Testis (tissue), 3 donors: ENCODE data around the gene CXCL6. TPM values are rescaled to one million over a fixed set of nuclear protein-coding genes. Genes with fewer than 3 reads are reported as not detected.

Experiments used
- DNase-seq: peaks from one replicate; pipeline ENCODE4 v3.0.0-alpha.2; 2019
- H3K27ac ChIP-seq, 2 donors: fragments of 200-600 bp; sonication (generic); one replicate each; pipeline ENCODE4 v1.5.1; 2019
- H3K27me3 ChIP-seq: fragments of 200-600 bp; sonication (generic); one replicate; pipeline ENCODE4 v1.5.1; 2019
- H3K36me3 ChIP-seq: fragments of 200-600 bp; sonication (generic); one replicate; pipeline ENCODE4 v1.5.1; 2017; ENCODE audit warnings: low read depth; ENCODE audit errors: missing control alignments
- H3K4me1 ChIP-seq: fragments of 200-600 bp; sonication (generic); one replicate; pipeline ENCODE4 v1.5.1; 2019
- H3K4me3 ChIP-seq, 2 donors: fragments of 200-600 bp; sonication (generic); one replicate each; pipeline ENCODE4 v1.5.1; 2017 to 2019
- H3K9me3 ChIP-seq: fragments of 200-600 bp; sonication (generic); one replicate; pipeline ENCODE4 v1.5.1; 2017
- POLR2A ChIP-seq: fragments of 450-650 bp; IDR thresholded peaks from one replicate; pipeline ENCODE4 v1.6.1; 2017; ENCODE audit warnings: antibody characterized with exemption, mild to moderate bottlenecking, moderate library complexity
- WGBS, 2 donors: methylation state at CpG; one replicate each; pipeline ENCODE4 v1.1.5; 2018; 5-methylcytosine and 5-hydroxymethylcytosine counted together
- intact Hi-C: fragments of 100-400 bp; cut with DNase I; formaldehyde crosslinking; loops from one replicate; pipeline ENCODE4 v1.15.1; 2023; ENCODE audit warnings: low total_unique reads
- polyA plus RNA-seq: library from polyadenylated mRNA; stranded (reverse); fragments of 350-450 nt; fragmentation: Illumina TruSeq; extraction: RNeasy Lipid Tissue Mini Kit (QIAGEN cat#74804); gene quantifications from one replicate; pipeline ENCODE4 v1.2.3, GENCODE V29; 2014; ENCODE audit warnings: low read depth, low replicate concordance; ENCODE audit not compliant: insufficient read depth
- total RNA-seq, 2 donors: library from RNA; depleted of rRNA; stranded (reverse); fragments of >200 nt; gene quantifications; one replicate each; pipeline ENCODE4 v1.2.3, GENCODE V29; 2016
- TF ChIP-seq, protein P1 (sequence below), 3 experiments: fragments of 450-650 bp in 2 of 3; fragments of 200-600 bp in 1 of 3; sonication (generic) in 1 of 3; IDR thresholded peaks; one replicate each; pipeline ENCODE4 v1.5.1; 2016 to 2019; ENCODE audit warnings: antibody characterized with exemption in 3 of 3, mild to moderate bottlenecking in 2 of 3, moderate library complexity in 1 of 3

The CXCL6 gene
- total and polyA plus RNA-seq, 3 donors from 2014 or later, result 0.54 to 1.7 (median 1.2) TPM

GRCh38 chr4:73862322-73862721, 25.8 kb downstream of the CXCL6 start:
- Histone ChIP-seq H3K9me3 (no peaks in the 10 kb centered on the region), H3K27ac (no peak overlapping the region), H3K4me1 (no peaks in the 10 kb centered on the region), H3K36me3 (no peaks in the 10 kb centered on the region), H3K27me3 (no peaks in the 10 kb centered on the region), H3K4me3 (no peak overlapping the region)
- no peak for DNase-seq
- intact Hi-C loops, result no loop called here
- TF ChIP-seq POLR2A, result no peak
- TF ChIP-seq, protein P1, sequence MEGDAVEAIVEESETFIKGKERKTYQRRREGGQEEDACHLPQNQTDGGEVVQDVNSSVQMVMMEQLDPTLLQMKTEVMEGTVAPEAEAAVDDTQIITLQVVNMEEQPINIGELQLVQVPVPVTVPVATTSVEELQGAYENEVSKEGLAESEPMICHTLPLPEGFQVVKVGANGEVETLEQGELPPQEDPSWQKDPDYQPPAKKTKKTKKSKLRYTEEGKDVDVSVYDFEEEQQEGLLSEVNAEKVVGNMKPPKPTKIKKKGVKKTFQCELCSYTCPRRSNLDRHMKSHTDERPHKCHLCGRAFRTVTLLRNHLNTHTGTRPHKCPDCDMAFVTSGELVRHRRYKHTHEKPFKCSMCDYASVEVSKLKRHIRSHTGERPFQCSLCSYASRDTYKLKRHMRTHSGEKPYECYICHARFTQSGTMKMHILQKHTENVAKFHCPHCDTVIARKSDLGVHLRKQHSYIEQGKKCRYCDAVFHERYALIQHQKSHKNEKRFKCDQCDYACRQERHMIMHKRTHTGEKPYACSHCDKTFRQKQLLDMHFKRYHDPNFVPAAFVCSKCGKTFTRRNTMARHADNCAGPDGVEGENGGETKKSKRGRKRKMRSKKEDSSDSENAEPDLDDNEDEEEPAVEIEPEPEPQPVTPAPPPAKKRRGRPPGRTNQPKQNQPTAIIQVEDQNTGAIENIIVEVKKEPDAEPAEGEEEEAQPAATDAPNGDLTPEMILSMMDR (IDR thresholded peaks at IDR 0.05), result no peak
- 95 to 100% methylated on average over 1 of the region's 1 CpG for WGBS, 2 donors

DNA sequence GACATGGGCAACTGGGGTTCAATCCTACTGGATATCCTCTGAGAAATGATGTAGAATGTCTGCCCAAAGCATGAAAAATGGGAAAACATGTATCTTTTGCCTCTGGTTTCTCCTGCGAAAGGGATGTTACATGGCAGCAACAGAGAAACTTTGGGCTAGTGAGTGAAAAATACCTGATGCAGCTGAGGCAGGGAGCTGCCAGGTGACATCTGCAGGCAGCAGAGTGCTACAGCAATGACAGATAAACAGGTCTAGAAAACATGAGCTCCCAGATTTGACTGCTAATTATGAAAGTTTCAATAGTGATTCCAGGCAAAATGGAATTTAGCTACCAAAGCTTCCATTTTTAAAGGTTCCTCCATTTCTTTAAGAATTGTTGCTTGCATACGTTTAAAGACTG, 27.9 kb downstream of the CXCL6 start:
- no peak overlapping the region for H3K4me3 ChIP-seq
- intact Hi-C loops, result no loop called here
- TF ChIP-seq, protein P1 (IDR thresholded peaks at IDR 0.05), result no peak
- TF ChIP-seq POLR2A, result no peak
- DNase-seq, result no peak
- H3K4me1 ChIP-seq, result peaks cover 7% of the 10 kb centered on the region
- H3K27me3 ChIP-seq, result no peaks in the 10 kb centered on the region
- H3K9me3 ChIP-seq, result no peaks in the 10 kb centered on the region
- H3K27ac ChIP-seq, result no peak overlapping the region
- H3K36me3 ChIP-seq, result no peaks in the 10 kb centered on the region
- WGBS, 2 donors, result 73 to 80% methylated on average over 2 of the region's 2 CpGs

- Histone ChIP-seq H3K27ac (no peak overlapping the region), H3K4me1 (peaks cover 7% of the 10 kb centered on the region), H3K4me3 (no peak overlapping the region), H3K9me3 (no peaks in the 10 kb centered on the region), H3K36me3 (no peaks in the 10 kb centered on the region), H3K27me3 (no peaks in the 10 kb centered on the region)
- no peak for DNase-seq
- 88 to 95% methylated on average over 8 of the region's 8 CpGs for WGBS, 2 donors
- no peak for TF ChIP-seq POLR2A
- TF ChIP-seq, protein P1 (IDR thresholded peaks at IDR 0.05), result no peak
- intact Hi-C loops, result no loop called here
Measured at GRCh38 chr4:73864961-73865360, 28.5 kb downstream of the CXCL6 start.

- Histone ChIP-seq H3K36me3 (no peaks in the 10 kb centered on the region), H3K27ac (no peak overlapping the region), H3K27me3 (no peaks in the 10 kb centered on the region), H3K4me1 (peaks cover 7% of the 10 kb centered on the region), H3K4me3 (no peak overlapping the region), H3K9me3 (no peaks in the 10 kb centered on the region)
- intact Hi-C loops, result no loop called here
- DNase-seq, result no peak
- 86 to 88% methylated on average over 5 of the region's 5 CpGs for WGBS, 2 donors
- TF ChIP-seq POLR2A, result no peak
- TF ChIP-seq, protein P1 (IDR thresholded peaks at IDR 0.05), result no peak
Measured at GRCh38 chr4:73865431-73866096, 29.1 kb downstream of the CXCL6 start.

DNA sequence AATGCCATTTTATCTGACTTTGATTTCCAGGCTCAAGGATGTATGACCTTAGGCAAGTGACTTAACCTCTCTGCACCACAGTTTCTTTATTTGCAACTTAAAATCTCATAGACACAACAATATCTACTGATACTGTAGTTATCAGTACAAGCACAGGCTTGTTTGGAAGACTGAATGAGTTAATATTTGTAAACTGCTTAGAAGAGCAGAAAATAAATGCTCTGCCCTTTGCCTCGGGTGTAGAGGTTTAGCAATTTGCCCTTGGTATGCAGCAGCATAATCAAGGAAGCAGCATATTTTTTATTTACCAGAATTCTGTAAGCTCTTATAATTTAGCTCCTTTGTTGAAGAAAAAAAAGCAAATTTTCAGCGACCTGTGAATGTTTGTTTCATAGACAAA, 29.8 kb downstream of the CXCL6 start:
- intact Hi-C loops, result no loop called here
- H3K27me3 ChIP-seq, result no peaks in the 10 kb centered on the region
- no peaks in the 10 kb centered on the region for H3K36me3 ChIP-seq
- H3K4me3 ChIP-seq, result no peak overlapping the region
- no peak for TF ChIP-seq POLR2A
- TF ChIP-seq, protein P1 (IDR thresholded peaks at IDR 0.05), result no peak
- peaks cover 7% of the 10 kb centered on the region for H3K4me1 ChIP-seq
- H3K9me3 ChIP-seq, result no peaks in the 10 kb centered on the region
- no peak overlapping the region for H3K27ac ChIP-seq
- no peak for DNase-seq
- 58 to 64% methylated on average over 2 of the region's 2 CpGs for WGBS, 2 donors
